Gastrocnemius medialis (tissue), 4 donors: Measurements from ENCODE around the gene APC2. TPM values are rescaled to one million over a fixed set of nuclear protein-coding genes. Genes with fewer than 3 reads are reported as not detected.

Experiments
- ATAC-seq, 2 donors: fragments of 150-250 bp; one replicate each; pipeline ENCODE4 v1.9.1; 2016
- DNase-seq, 2 donors: peaks; one replicate each; pipeline ENCODE4 v3.0.0-alpha.2; 2019
- H3K27ac ChIP-seq, 4 donors: fragments of 200-600 bp; sonication (generic); 1 replicate in 1 of 4; 2 replicates in 3 of 4; pipeline ENCODE4 v1.5.1; 2016 to 2018; ENCODE audit warnings: mild to moderate bottlenecking in 2 of 4, moderate library complexity in 1 of 4
- H3K27me3 ChIP-seq, 3 donors: fragments of 200-600 bp; sonication (generic) in 2 of 3; 1 replicate in 1 of 3; 2 replicates in 2 of 3; pipeline versions ENCODE4 v1.5.1 to v1.6.0; 2016 to 2019; ENCODE audit warnings: mild to moderate bottlenecking in 1 of 3, moderate library complexity in 1 of 3
- H3K36me3 ChIP-seq, 2 donors: fragments of 200-600 bp; sonication (generic) in 1 of 2; one replicate each; pipeline ENCODE4 v1.5.1; 2017 to 2018
- H3K4me1 ChIP-seq, 2 donors: fragments of 200-600 bp; sonication (generic) in 1 of 2; one replicate each; pipeline ENCODE4 v1.5.1; 2016 to 2017; ENCODE audit warnings: mild to moderate bottlenecking in 2 of 2
- H3K4me3 ChIP-seq, 4 donors: fragments of 200-600 bp; sonication (generic) in 3 of 4; 1 replicate in 1 of 4; 2 replicates in 3 of 4; pipeline ENCODE4 v1.5.1; 2016 to 2019; ENCODE audit warnings: mild to moderate bottlenecking in 2 of 4
- H3K9me3 ChIP-seq, 3 donors: fragments of 200-600 bp; sonication (generic) in 2 of 3; 1 replicate in 1 of 3; 2 replicates in 2 of 3; pipeline ENCODE4 v1.5.1; 2016 to 2019
- CTCF ChIP-seq, 5 experiments: fragments of 450-650 bp in 3 of 5; fragments of 200-600 bp in 2 of 5; sonication (generic) in 2 of 5; IDR thresholded peaks in 4 of 5; conservative IDR thresholded peaks in 1 of 5; 1 replicate in 4 of 5; 2 replicates in 1 of 5; pipeline ENCODE4 v1.5.1; 2016 to 2019; ENCODE audit warnings: antibody characterized with exemption in 5 of 5, mild to moderate bottlenecking in 3 of 5, moderate library complexity in 3 of 5
- POLR2A ChIP-seq, 2 donors: fragments of 450-650 bp; IDR thresholded peaks; one replicate each; pipeline ENCODE4 v1.6.1; 2017; ENCODE audit warnings: antibody characterized with exemption in 2 of 2, mild to moderate bottlenecking in 2 of 2, moderate library complexity in 2 of 2
- in situ Hi-C, 4 donors: fragments of 200-750 bp; cut with MboI; loops; one replicate each; pipeline versions ENCODE4 v1.15.0 to v1.8.0; 2017; ENCODE audit warnings: low sequenced_read_pairs in 4 of 4
- intact Hi-C: fragments of 100-400 bp; cut with DNase I; formaldehyde crosslinking; loops from one replicate; pipeline ENCODE4 v1.15.1; 2023; ENCODE audit warnings: low total_unique reads
- total RNA-seq, 4 donors: library from RNA; depleted of rRNA; stranded (reverse); fragments of >200 nt; gene quantifications; one replicate each; pipeline versions ENCODE4 v1.1.0 to v1.2.3, GENCODE V29; 2016

Gene APC2
- total RNA-seq, 4 donors from 2014 or later = 0.04 TPM; not detected in 3

DNA sequence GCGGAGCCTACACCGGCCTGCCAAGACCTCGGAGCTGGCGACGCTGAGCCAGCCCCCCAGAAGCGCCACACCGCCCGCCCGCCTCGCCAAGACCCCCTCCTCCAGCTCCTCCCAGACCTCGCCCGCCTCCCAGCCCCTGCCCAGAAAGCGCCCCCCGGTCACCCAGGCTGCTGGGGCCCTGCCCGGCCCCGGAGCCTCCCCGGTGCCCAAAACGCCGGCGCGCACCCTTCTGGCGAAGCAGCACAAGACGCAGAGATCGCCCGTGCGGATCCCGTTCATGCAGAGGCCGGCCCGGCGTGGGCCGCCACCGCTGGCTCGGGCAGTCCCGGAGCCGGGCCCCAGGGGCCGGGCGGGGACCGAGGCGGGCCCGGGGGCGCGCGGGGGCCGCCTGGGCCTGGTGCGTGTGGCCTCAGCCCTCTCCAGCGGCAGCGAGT, 18.9 kb downstream of the APC2 start:
- H3K4me3 ChIP-seq = peak overlapping the region in 3 of 4 donors; percentile 5 to 28 (median 24)
- H3K27me3 ChIP-seq = peaks cover 79 to 80% (median 80%) of the 10 kb centered on the region in 3 donors
- ATAC-seq (no peak), DNase-seq (no peak)
- H3K9me3 ChIP-seq = no peaks in the 10 kb centered on the region
- H3K4me1 ChIP-seq = peaks cover 11 to 44% of the 10 kb centered on the region in 2 donors
- no peak overlapping the region for H3K27ac ChIP-seq
- in situ Hi-C loops = no loop called here
- intact Hi-C loops = no loop called here
- TF ChIP-seq POLR2A (IDR thresholded peaks at IDR 0.05) (no peak), CTCF (IDR thresholded peaks at IDR 0.05 in 4 of 5, conservative IDR thresholded peaks at IDR 0.05 in 1 of 5) (no peak)
- H3K36me3 ChIP-seq = no peaks in the 10 kb centered on the region

DNA sequence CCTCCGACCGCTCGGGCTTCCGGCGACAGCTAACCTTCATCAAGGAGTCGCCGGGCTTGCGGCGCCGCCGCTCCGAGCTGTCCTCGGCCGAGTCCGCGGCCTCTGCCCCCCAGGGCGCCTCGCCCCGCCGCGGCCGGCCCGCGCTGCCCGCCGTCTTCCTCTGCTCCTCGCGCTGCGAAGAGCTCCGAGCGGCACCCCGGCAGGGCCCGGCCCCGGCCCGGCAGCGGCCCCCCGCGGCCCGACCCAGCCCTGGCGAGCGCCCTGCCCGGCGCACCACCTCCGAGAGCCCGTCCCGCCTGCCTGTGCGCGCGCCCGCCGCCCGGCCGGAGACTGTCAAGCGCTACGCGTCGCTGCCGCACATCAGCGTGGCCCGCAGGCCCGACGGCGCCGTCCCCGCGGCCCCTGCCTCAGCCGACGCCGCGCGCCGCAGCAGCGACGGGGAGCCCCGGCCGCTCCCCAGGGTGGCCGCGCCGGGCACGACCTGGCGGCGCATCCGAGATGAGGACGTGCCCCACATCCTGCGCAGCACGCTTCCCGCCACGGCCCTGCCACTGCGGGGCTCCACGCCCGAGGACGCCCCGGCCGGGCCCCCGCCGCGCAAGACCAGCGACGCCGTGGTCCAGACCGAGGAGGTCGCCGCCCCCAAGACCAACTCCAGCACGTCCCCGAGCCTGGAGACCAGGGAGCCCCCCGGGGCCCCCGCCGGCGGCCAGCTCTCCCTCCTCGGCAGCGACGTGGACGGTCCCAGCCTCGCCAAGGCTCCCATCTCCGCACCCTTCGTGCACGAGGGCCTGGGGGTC, 19.5 kb downstream of the APC2 start:
- intact Hi-C loops (no loop called here), in situ Hi-C loops (no loop called here)
- Histone ChIP-seq H3K27me3 (peaks cover 77 to 78% (median 78%) of the 10 kb centered on the region in 3 donors), H3K36me3 (no peaks in the 10 kb centered on the region), H3K9me3 (no peaks in the 10 kb centered on the region), H3K4me3 (peak overlapping the region; percentile 26 to 52 (median 42)), H3K27ac (no peak overlapping the region), H3K4me1 (peaks cover 11 to 49% of the 10 kb centered on the region in 2 donors)
- ATAC-seq (no peak), DNase-seq (no peak)
- TF ChIP-seq CTCF (IDR thresholded peaks at IDR 0.05 in 4 of 5, conservative IDR thresholded peaks at IDR 0.05 in 1 of 5) (no peak), POLR2A (IDR thresholded peaks at IDR 0.05) (no peak)

GRCh38 chr19:1470055-1470304, 20.1 kb downstream of the APC2 start:
- Histone ChIP-seq H3K27ac (no peak overlapping the region), H3K9me3 (no peaks in the 10 kb centered on the region), H3K27me3 (peaks cover 72 to 78% (median 74%) of the 10 kb centered on the region in 3 donors), H3K4me1 (peaks cover 11 to 49% of the 10 kb centered on the region in 2 donors), H3K36me3 (no peaks in the 10 kb centered on the region), H3K4me3 (peak overlapping the region; percentile 26 to 52 (median 42))
- no peak for DNase-seq
- intact Hi-C loops = no loop called here
- in situ Hi-C loops = no loop called here
- ATAC-seq = no peak
- TF ChIP-seq POLR2A (IDR thresholded peaks at IDR 0.05) = no peak
- no peak for TF ChIP-seq CTCF (IDR thresholded peaks at IDR 0.05 in 4 of 5, conservative IDR thresholded peaks at IDR 0.05 in 1 of 5)

DNA sequence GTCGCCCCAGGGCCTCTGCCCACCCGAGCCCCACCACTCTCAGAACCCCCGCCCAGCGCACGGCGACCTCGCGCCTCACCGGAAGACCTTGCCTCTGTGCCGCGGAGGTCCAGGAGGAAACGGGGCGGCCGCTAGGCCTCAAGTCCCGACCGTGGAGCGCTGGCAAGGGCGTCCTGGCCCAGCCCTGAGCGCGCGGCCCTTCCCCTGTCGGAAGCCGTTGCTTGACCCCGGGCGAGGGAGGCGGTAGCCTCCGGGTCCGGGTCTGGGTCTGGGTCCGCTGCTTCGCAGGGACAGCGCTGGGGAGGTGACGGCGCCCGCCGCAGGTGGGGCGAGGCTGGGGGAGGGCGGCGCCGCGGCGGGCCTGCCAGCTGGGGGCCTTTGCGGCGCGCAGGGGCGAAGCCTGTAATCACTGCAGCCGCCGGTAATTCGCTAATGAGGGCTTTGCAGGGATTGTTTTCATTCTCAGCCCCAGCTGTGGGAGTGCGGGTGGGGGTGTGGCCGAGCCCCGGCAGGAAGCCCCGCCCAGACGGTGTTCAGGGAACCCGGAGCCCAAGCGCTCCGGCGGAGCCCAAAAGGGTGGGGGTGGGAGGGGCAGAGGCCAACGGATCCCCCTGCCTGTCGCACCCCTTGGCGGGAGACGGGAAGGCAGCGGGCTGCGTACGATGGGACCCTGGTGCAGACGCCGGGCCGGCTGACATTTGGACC, 20.5 kb downstream of the APC2 start:
- intact Hi-C loops = no loop called here
- no peak overlapping the region for H3K27ac ChIP-seq
- in situ Hi-C loops = no loop called here
- DNase-seq (no peak), ATAC-seq (no peak)
- H3K9me3 ChIP-seq = no peaks in the 10 kb centered on the region
- H3K36me3 ChIP-seq = no peaks in the 10 kb centered on the region
- H3K27me3 ChIP-seq = peaks cover 72 to 78% (median 72%) of the 10 kb centered on the region in 3 donors
- TF ChIP-seq CTCF (IDR thresholded peaks at IDR 0.05 in 4 of 5, conservative IDR thresholded peaks at IDR 0.05 in 1 of 5) = no peak
- no peak for TF ChIP-seq POLR2A (IDR thresholded peaks at IDR 0.05)
- H3K4me1 ChIP-seq = peaks cover 11 to 49% of the 10 kb centered on the region in 2 donors
- peak overlapping the region; percentile 26 to 52 (median 42) for H3K4me3 ChIP-seq
